Cardiac septum (tissue), 1 donor: ENCODE data around the gene CES4A. TPM values are rescaled to one million over a fixed set of nuclear protein-coding genes. Genes with fewer than 3 reads are reported as not detected.
"Not testable (repeated sequence)": the region's sequence is repeated elsewhere in the genome, so short reads cannot be mapped to it uniquely, and the experiment has no call there.

Experiments
- DNase-seq: peaks from one replicate; pipeline ENCODE4 v3.0.0-alpha.2; 2020; ENCODE audit warnings: low spot score
- intact Hi-C: fragments of 100-400 bp; cut with DNase I; formaldehyde crosslinking; loops from one replicate; pipeline ENCODE4 v1.14.0; 2022
- total RNA-seq: library from RNA; stranded (reverse); fragmentation: NEBNext Ultra II Directional; extraction: Animal tissue kit (Norgen Biotek cat#: 25700); gene quantifications from one replicate; pipeline ENCODE4 v1.2.1, GENCODE V29; 2021
- donor health status: DM: no; HTN: no; CAD: no.

The CES4A gene
- total RNA-seq, 1 donor from 2014 or later: 11.9 TPM

GRCh38 chr16:67029254-67030096 lies 41.1 kb downstream of the CES4A start:
- intact Hi-C loops: loop anchor here (2.0 to 5.0 kb wide), 2 partner anchors 15 to 78 kb away; partner anchors contain the start of gene PHAF1
- peak; percentile 84 for DNase-seq

GRCh38 chr16:67030221-67030962 lies 42.0 kb downstream of the CES4A start:
- peak; percentile 69 for DNase-seq
- intact Hi-C loops: no loop called here

- DNase-seq: no peak
- intact Hi-C loops: no loop called here
These were observed 46.1 kb downstream of the CES4A start for GRCh38 chr16:67034487-67034886.

- DNase-seq: no peak
- intact Hi-C loops: no loop called here
These were observed 47.0 kb downstream of the CES4A start for GRCh38 chr16:67035364-67035763.

- intact Hi-C loops: no loop called here
- DNase-seq: no peak
These were observed 47.9 kb downstream of the CES4A start for GRCh38 chr16:67036323-67036741.

- no peak for DNase-seq
- intact Hi-C loops: no loop called here
These were observed 51.1 kb downstream of the CES4A start for GRCh38 chr16:67039260-67040020.

- DNase-seq: no peak
- intact Hi-C loops: no loop called here
These were observed 51.8 kb downstream of the CES4A start for GRCh38 chr16:67040166-67040565.

GRCh38 chr16:67040906-67041305 lies 52.5 kb downstream of the CES4A start:
- intact Hi-C loops: no loop called here
- DNase-seq: no peak

GRCh38 chr16:67041520-67041919 lies 53.1 kb downstream of the CES4A start:
- DNase-seq, intact Hi-C loops: not testable (repeated sequence)

GRCh38 chr16:67043420-67043819 lies 55.0 kb downstream of the CES4A start:
- intact Hi-C loops: no loop called here
- no peak for DNase-seq

GRCh38 chr16:67050796-67051195 lies 62.4 kb downstream of the CES4A start:
- intact Hi-C loops: no loop called here
- no peak for DNase-seq

- no peak for DNase-seq
- intact Hi-C loops: no loop called here
These were observed 64.0 kb downstream of the CES4A start for GRCh38 chr16:67052399-67052798.

- intact Hi-C loops: no loop called here
- DNase-seq: no peak
These were observed 65.5 kb downstream of the CES4A start for GRCh38 chr16:67053767-67054334.

GRCh38 chr16:67054901-67055300 lies 66.5 kb downstream of the CES4A start:
- intact Hi-C loops: no loop called here
- no peak for DNase-seq

- intact Hi-C loops: no loop called here
- DNase-seq: no peak
These were observed 67.5 kb downstream of the CES4A start for GRCh38 chr16:67055712-67056487.
